GM19193 (cell line): ENCODE measurements around the gene TPCN1.

Experiments used
- POLR2A ChIP-seq: IDR thresholded peaks from 4 replicates; pipeline ENCODE4 v1.6.1; 2011; ENCODE audit not compliant: insufficient read depth, insufficient read length; ENCODE audit errors: extremely low read depth

TPCN1 gene

DNA sequence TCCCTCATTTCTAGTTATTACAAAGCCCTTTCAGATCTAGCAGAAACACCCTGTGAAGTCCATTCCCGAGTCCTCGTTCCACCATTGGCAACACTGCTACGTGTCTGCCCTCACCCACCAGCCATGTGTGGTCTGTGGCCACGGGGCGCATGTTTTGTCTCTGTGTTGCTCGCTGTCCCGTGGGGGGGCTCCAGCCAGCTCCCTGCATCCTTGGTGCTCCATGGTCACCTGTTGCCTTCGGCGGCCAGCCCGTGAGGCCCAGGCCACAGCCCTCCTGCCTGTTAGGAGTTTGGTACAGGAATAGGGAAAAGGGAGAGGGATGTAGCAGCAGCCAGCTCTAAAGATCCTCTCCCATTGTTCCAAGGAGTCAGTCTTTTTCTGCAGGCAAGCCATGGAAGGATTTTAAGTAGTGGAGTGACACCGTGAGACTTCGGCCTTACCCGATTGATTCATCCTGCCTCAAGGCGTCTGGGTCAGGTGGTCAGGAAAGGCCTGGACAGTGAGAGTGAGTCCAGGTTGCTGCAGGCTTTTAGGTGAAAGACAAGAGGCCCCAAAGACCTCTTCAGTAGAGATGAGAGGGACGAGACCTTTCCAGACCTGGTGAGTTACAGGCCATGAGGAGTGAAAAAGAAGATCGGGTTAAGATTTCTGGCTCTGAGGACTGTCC is 30.3 kb downstream of the TPCN1 start:
- TF ChIP-seq POLR2A = no peak

DNA sequence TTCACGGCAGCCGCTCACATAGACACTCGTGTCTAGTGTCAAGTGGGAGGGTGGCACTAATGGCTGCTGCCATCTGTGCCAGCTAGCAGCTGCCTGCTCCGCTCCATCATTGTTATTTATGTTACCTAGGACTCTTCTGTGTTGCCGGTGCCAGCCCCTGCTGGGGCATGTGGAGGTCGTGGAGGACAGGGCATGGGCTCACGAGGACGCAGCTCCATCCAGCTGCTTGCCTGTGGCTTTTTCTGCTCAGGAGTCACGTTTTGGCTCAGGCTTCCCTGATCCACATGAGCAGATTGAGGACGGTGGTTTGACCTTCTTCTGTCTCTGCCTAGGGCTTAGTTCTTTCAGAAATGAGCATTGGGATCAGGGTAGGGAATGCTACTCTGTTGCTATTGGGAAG is 31.2 kb downstream of the TPCN1 start:
- no peak for TF ChIP-seq POLR2A

DNA sequence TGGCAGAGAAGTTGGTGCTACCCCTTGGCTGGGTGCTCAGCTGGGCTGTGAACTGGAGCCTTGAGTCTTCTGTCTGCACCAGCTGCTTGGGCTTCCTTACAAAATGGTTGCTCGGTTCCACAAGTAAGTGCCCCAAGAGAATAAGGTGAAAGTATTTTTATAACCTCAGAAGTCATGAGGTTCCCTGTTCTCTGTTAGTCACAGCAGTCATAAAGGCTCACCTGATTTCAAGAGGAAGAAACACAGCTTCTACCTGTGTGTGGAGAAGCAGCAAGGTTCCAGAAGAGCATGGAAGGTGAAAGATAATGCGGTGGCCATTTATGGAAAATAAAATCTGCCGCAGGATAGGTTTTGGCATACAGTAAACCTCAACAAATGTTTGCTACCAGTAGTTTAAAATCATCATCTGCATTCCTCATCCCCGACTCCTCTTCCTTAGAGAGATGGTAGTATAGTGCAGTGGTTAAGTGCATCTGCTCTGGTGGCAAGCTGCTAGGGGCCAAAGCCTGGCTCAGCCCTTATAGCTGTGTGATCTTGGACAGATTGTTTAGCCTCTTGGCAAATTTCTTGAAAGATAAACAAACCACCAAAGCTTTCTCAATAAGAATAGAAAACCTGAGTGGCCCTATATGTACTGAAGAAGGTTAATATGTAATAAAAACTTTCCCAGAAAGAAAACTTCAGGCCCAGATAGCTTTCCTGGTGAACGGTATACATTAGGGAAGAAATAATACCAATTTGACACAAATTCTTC is 32.4 kb downstream of the TPCN1 start:
- TF ChIP-seq POLR2A = no peak

DNA sequence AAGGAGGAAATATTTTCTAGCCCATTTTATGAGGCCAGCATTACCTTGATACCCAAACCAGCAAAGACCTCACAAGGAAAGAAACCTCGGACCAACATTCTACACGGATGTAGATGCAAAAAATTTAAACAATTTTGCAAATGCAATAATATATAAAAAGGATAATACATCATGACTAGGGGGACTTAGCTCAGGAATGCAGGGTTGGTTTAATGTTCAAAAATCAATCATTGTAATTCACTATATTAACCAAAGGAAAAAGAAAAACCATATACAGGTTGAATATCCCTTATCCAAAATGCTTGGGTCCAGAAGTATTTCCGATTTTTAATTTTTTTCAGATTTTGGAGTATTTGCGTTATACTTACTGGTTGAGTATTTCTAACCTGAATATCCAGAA is 33.0 kb downstream of the TPCN1 start:
- no peak for TF ChIP-seq POLR2A

DNA sequence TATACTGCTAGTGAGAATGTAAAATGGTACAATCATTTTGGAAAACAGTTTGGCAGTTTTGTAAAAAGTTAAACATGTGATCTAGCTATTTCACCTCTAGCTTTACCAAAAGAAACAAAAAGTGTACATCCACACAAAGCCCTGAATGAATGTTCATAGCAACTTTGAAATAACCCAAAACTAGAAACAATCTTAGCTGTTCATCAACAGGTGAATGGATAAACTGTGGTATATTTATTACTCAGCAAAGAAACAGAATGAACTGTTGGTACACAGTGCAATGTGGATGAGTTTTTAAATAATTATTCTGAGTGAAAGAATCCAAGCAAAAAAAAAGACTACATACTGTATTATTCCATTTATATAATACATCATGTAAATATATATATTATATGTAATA is 36.3 kb downstream of the TPCN1 start:
- no peak for TF ChIP-seq POLR2A

DNA sequence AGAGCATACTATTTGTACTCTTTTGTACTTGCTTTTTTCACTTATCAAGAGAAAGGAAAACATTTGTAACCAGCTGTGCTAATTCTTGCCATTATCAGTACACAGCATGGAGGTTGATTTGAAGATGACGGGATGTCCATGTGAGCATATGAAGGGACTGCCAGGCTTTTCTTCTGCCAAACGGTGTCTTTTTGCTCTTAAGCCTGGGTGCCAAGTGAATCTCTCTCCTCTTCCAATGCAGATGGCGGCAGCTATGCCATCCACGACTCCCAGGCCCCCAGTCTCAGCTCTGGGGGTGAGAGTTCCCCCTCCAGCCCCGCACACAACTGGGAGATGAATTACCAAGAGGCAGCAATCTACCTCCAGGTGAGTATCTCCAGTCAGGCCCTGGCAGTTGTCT is 38.9 kb downstream of the TPCN1 start:
- TF ChIP-seq POLR2A = no peak

DNA sequence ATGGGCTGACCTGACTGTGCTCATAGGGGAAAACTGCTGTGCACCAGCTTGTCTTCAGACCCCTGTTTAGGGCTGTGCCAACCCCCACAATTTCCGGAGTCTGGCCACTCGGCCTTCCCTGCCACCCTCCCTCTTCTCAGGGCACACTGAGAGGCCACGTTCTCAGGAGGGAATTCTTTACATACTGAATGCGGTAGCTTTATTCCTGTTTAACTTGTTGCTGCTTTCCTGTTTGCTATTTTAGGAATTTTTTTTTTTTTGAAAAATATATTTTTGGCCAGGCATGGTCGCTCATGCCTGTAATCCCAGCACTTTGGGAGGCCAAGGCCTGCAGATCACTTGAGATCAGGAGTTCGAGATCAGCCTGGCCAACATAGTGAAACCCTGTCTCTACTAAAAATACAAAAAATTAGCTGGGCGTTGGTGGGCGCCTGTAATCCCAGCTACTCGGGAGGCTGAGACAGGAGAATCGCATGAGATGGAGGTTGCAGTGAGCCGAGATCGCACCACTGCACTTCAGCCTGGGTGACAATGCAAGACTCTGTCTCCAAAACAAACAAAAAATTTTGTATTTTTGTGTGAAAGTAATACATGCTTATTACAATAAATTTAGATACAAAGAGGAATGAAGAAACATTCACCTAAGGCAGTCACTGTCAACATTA is 39.5 kb downstream of the TPCN1 start:
- TF ChIP-seq POLR2A = no peak

DNA sequence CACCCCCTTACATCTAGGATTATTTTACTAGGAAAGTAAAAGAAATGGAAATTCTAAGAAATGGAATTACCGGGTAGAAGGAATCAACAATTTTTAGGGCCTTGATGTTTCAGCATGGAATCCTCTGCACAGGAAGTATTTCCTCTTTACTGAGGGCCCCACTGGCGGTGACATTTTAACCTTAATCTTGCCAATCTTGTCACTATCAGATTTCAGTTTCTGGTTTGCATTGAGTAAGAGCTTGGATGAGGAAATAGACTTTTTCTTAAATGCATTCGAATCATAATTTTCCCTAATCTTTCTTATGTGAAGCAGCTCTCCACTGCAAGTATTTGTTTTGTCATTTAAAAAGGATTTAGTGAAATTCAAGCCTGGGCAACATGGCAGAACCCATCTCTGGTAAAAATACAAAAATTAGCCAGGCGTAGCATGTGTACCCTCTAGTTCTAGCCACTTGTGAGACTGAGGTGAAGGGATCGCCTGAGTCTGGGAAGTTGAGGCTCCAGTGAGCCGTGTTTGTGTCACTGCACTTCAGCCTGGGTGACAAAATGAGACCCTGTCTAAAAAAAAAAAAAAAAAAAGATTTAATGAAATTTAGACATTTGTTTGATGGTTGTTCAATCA is 40.7 kb downstream of the TPCN1 start:
- TF ChIP-seq POLR2A = no peak

DNA sequence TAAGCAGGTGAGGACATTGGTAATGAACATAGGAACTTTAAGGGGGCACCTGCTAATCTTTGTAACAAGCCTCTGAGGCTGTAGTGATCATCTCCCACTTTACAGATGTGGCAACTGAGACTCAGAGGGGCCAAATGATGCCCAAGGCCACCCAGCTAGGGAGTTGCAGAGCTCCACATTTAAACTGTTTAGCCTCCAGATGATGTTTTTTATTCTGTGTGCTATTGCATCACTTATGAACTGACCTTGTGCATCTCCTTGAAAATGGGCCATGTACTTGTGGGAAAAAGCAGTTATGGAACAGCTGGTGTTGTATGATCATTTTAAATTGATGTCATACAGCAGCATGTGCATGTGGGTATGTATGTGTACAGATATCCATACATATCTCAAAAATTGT is 41.4 kb downstream of the TPCN1 start:
- no peak for TF ChIP-seq POLR2A

DNA sequence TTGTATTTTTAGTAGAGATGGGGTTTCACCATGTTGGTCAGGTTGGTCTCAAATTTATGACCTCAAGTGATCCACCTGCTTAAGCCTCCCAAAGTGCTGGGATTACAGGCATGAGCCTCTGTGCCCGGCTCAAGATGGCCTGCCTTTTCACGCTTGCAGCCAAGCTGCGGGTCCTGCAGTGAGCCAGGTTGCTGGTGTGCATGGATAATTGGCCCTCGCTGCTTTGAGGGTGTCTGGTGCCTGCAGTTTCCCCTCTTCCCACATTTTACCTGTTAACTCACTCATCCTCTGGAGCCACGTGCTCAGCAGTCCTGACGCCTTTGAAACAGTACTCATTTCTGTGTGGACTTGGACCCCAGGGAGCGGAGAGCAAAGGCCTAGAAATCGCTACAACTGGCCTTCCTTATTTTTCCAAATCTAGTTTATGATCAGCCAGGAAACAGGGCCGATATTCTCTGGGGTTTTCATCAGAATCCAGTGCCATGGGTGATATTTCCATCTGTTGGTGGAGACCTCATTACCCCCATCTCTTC is 42.2 kb downstream of the TPCN1 start:
- TF ChIP-seq POLR2A = no peak

DNA sequence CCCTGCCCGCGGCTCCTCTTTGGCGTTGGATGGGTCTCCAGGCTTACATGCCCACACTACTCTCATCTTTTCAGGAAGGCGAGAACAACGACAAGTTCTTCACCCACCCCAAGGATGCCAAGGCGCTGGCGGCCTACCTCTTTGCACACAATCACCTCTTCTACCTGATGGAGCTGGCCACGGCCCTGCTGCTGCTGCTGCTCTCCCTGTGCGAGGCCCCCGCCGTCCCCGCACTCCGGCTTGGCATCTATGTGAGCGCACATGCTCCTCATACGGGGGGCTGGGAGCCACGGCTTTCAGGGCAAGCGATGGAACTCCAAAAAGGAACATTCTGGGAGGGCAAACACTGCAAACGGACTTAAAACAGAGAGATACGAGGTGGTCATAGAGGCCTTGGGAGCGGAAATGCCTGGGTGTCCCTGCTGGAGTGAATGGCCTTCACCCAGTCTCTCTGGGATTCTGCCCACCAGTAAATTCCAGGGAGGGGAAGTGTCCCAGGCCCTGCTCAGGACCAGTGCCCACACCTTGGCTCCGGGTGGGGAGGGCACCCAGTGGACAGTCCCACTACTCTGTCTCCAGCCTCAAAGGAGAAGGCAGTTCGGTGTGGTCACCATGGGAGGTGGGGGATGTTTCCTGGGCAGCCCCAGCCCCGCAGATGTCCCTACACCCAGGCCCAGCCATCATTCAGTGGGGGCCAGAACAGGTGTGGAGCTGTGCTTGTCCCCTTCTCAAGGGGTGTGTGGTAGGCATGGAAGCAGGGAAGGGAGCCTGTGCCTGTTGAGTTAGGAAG is 45.0 kb downstream of the TPCN1 start:
- no peak for TF ChIP-seq POLR2A

DNA sequence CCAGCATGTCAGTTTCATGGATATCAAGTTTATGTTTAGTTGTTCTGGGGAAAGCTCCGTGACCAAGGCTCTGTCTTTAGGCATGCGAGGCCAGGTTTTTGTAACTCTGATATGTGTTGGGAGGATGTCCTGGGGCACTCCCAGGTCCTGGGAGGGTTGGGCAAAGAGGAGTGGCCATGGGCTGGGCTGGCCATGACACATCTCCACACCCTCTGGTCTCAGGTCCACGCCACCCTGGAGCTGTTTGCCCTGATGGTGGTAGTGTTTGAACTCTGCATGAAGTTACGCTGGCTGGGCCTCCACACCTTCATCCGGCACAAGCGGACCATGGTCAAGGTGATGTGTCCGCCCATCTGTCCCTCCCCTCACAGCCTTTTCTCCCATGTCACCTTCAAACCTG is 46.4 kb downstream of the TPCN1 start:
- TF ChIP-seq POLR2A = no peak

DNA sequence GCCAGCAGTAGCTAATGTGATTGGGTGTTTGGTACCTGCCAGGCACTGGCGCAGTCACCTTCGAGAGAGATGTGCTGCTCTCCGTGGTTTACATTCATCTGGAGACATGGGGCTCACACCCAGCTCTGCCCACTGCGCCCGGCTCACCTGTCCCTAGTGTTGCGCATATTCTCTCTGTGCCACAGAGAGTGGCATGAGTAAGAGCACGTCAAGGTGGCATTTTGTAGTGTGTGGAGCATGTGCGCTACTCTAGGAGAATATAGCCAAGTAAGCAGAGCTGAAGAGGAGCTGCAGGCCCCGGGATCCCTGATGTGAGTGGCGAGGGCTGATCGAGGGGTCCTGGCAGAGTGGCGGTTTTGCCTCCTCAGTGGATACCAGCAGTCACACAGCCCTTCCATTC is 46.9 kb downstream of the TPCN1 start:
- TF ChIP-seq POLR2A = no peak

DNA sequence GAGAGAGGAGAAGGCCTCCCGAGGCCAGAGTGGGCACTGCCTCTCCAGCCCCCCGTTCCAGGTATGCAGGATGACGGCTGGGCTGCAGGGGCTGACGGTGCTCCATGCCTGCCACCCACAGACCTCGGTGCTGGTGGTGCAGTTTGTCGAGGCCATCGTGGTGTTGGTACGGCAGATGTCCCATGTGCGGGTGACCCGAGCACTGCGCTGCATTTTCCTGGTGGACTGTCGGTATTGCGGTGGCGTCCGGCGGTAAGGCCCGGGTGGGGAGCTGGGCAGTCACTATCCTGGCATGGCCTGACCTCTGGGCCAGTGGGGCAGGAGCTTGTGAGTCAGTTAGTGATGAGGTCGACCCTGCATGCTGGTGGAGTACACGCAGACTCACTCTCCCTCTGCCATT is 47.4 kb downstream of the TPCN1 start:
- no peak for TF ChIP-seq POLR2A
